HCT116 (cell line): ENCODE data around the gene PPP1R37. TPM values are rescaled to one million over a fixed set of nuclear protein-coding genes. Genes with fewer than 3 reads are reported as not detected.

Experiments
- ATAC-seq: fragments of 200-7000 bp; cut with Tn5 transposase; 2 replicates; pipeline ENCODE4 v1.9.1; 2020; ENCODE audit warnings: mild to moderate bottlenecking, moderate library complexity
- BruUV-seq: library from RNA; stranded (reverse); fragments of 400-500 nt; replicated peaks from 2 replicates; lab custom pipeline; 2021; lab: Mats Ljungman, UMichigan
- CTCF ChIA-PET: fragments of 300-600 bp; sonication (Branson Sonifier 250); formaldehyde crosslinking; loops from one replicate; lab custom pipeline; 2021; ENCODE audit warnings: antibody characterized with exemption; lab: Charles Lee
- POLR2A ChIA-PET: fragments of 300-600, 350-600 bp; sonication (Branson Sonifier 250); formaldehyde crosslinking; loops from one replicate; lab custom pipeline; 2021; ENCODE audit warnings: antibody characterized with exemption; lab: Charles Lee
- RAD21 ChIA-PET, 2 experiments: fragments of 300-600 bp; sonication (Branson Sonifier 250); formaldehyde crosslinking; loops; one replicate each; lab custom pipeline; 2023; ENCODE audit warnings: low total read pairs in 2 of 2; ENCODE audit not compliant: uncharacterized antibody in 2 of 2, unreplicated experiment in 2 of 2, low non-redundant PET in 1 of 2; lab: Charles Lee
- DNase-seq: peaks from one replicate; pipeline ENCODE4 v3.0.0-alpha.2; 2010; ENCODE audit warnings: low read depth, low spot score
- H2AFZ ChIP-seq: fragments of 200-600 bp; shearing (Covaris generic), sonication (generic); 2 replicates; pipeline ENCODE4 v1.6.1; 2017; ENCODE audit warnings: low read depth, mixed run types, mixed read lengths, antibody characterized with exemption, low read length; ENCODE audit not compliant: poor library complexity, severe bottlenecking
- H3K27ac ChIP-seq: 2 replicates; pipeline ENCODE4 v1.5.1; 2012; ENCODE audit warnings: low read depth, low read length
- H3K27me3 ChIP-seq: fragments of 200-600 bp; sonication (generic); 2 replicates; pipeline ENCODE4 v1.6.1; 2016; ENCODE audit warnings: mixed run types, low read length, mixed read lengths; ENCODE audit not compliant: insufficient read depth
- H3K36me3 ChIP-seq, 2 experiments: fragments of 200-500 bp in 1 of 2; fragments of 200-600 bp in 1 of 2; sonication (Bioruptor generic) in 1 of 2; sonication (generic) in 1 of 2; 2 replicates each; pipeline versions ENCODE4 v1.5.1 to v1.6.1; 2014 to 2016; ENCODE audit warnings: low read length in 2 of 2, inconsistent platforms in 1 of 2, mixed read lengths in 1 of 2, mixed run types in 1 of 2; ENCODE audit not compliant: insufficient read depth in 2 of 2, control insufficient read depth in 1 of 2
- H3K4me1 ChIP-seq, 2 experiments: fragments of 200-600 bp in 1 of 2; sonication (generic) in 1 of 2; 2 replicates each; pipeline versions ENCODE4 v1.5.1 to v1.6.1; 2012 to 2017; ENCODE audit warnings: low read length in 2 of 2, inconsistent platforms in 1 of 2, mild to moderate bottlenecking in 1 of 2, mixed read lengths in 1 of 2, mixed run types in 1 of 2, moderate library complexity in 1 of 2; ENCODE audit not compliant: insufficient read depth in 2 of 2, control insufficient read depth in 1 of 2
- H3K4me2 ChIP-seq: fragments of 200-600 bp; sonication (generic); 2 replicates; pipeline ENCODE4 v1.6.1; 2017; ENCODE audit warnings: mixed run types, low read length, mixed read lengths
- H3K4me3 ChIP-seq, 2 experiments: fragments of 200-600 bp in 1 of 2; sonication (generic) in 1 of 2; replicated peaks in 1 of 2; 2 replicates each; pipeline ENCODE4 v1.5.1; 2011 to 2016; ENCODE audit warnings: low read length in 2 of 2, control low read depth in 1 of 2, low read depth in 1 of 2, mild to moderate bottlenecking in 1 of 2, mixed read lengths in 1 of 2, mixed run types in 1 of 2
- H3K79me2 ChIP-seq: fragments of 200-600 bp; sonication (generic); 2 replicates; pipeline ENCODE4 v1.6.1; 2017; ENCODE audit warnings: mild to moderate bottlenecking, mixed run types, low read length, moderate library complexity, mixed read lengths; ENCODE audit not compliant: insufficient read depth
- H3K9ac ChIP-seq: fragments of 200-600 bp; sonication (generic); 2 replicates; pipeline ENCODE4 v1.6.1; 2016; ENCODE audit warnings: low read length, mixed read lengths
- H3K9me2 ChIP-seq: fragments of 200-600 bp; sonication (generic), shearing (Covaris generic); 2 replicates; pipeline ENCODE4 v1.6.1; 2017; ENCODE audit warnings: mixed run types, mild to moderate bottlenecking, moderate library complexity; ENCODE audit not compliant: insufficient read depth
- H3K9me3 ChIP-seq, 2 experiments: fragments of 200-500 bp in 1 of 2; fragments of 200-600 bp in 1 of 2; sonication (Bioruptor generic) in 1 of 2; sonication (generic) in 1 of 2; 2 replicates each; pipeline ENCODE4 v1.6.1; 2014 to 2017; ENCODE audit warnings: low read length in 2 of 2, mixed read lengths in 2 of 2, inconsistent platforms in 1 of 2, low read depth in 1 of 2, mild to moderate bottlenecking in 1 of 2, mixed run types in 1 of 2, moderate library complexity in 1 of 2; ENCODE audit not compliant: control insufficient read depth in 1 of 2, insufficient read depth in 1 of 2
- H4K20me1 ChIP-seq: fragments of 200-600 bp; sonication (generic), shearing (Covaris generic); 2 replicates; pipeline ENCODE4 v1.6.1; 2017; ENCODE audit warnings: mixed run types, mild to moderate bottlenecking, moderate library complexity; ENCODE audit not compliant: insufficient read depth
- ATF3 ChIP-seq: IDR thresholded peaks from 2 replicates; pipeline ENCODE4 v1.6.1; 2012
- CBX3 ChIP-seq: IDR thresholded peaks from 2 replicates; pipeline ENCODE4 v1.6.1; 2012; ENCODE audit warnings: low read depth
- CEBPB ChIP-seq: IDR thresholded peaks from 2 replicates; pipeline ENCODE4 v1.6.1; 2012; ENCODE audit warnings: low read depth
- EZH2 ChIP-seq: fragments of 200-600 bp; sonication (generic); IDR thresholded peaks from 2 replicates; pipeline ENCODE4 v1.6.1; 2017; ENCODE audit warnings: antibody characterized with exemption, mixed run types
- FOSL1 ChIP-seq: IDR thresholded peaks from 2 replicates; pipeline ENCODE4 v1.6.1; 2012; ENCODE audit warnings: low read depth
- JUND ChIP-seq: IDR thresholded peaks from 2 replicates; pipeline ENCODE4 v1.6.1; 2012
- POLR2A ChIP-seq: IDR thresholded peaks from 2 replicates; pipeline ENCODE4 v1.7.0; 2011; ENCODE audit warnings: borderline replicate concordance; ENCODE audit not compliant: insufficient read depth, insufficient read length; ENCODE audit errors: extremely low read depth
- POLR2AphosphoS5 ChIP-seq: IDR thresholded peaks from 2 replicates; pipeline ENCODE4 v1.6.1; 2011; ENCODE audit warnings: mild to moderate bottlenecking, low read depth, low read length, moderate library complexity
- RAD21 ChIP-seq: IDR thresholded peaks from 2 replicates; pipeline ENCODE4 v1.6.1; 2012; ENCODE audit warnings: low read depth, mild to moderate bottlenecking
- SIN3A ChIP-seq: IDR thresholded peaks from 2 replicates; pipeline ENCODE4 v1.6.1; 2012; ENCODE audit warnings: low read depth
- SP1 ChIP-seq: IDR thresholded peaks from 2 replicates; pipeline ENCODE4 v1.6.1; 2012; ENCODE audit warnings: low read depth
- SRF ChIP-seq: IDR thresholded peaks from 2 replicates; pipeline ENCODE4 v1.6.1; 2012; ENCODE audit warnings: low read depth
- ZFX ChIP-seq: fragments of 450-650 bp; IDR thresholded peaks from 2 replicates; pipeline ENCODE4 v1.6.1; 2017
- ZNF274 ChIP-seq: fragments of 200-500 bp; sonication (Bioruptor generic); IDR thresholded peaks from 2 replicates; pipeline ENCODE4 v1.6.1; 2014; ENCODE audit warnings: mild to moderate bottlenecking, low read depth, low read length, inconsistent platforms
- intact Hi-C: fragments of 100-400 bp; cut with micrococcal nuclease; formaldehyde crosslinking; loops from 2 replicates; pipeline ENCODE4 v1.10.0; 2022
- total RNA-seq: library from RNA; stranded (reverse); gene quantifications from one replicate; pipeline ENCODE4 v1.2.1, GENCODE V29; 2021; ENCODE audit not compliant: unreplicated experiment
- TF ChIP-seq, protein P1 (sequence below): IDR thresholded peaks from 2 replicates; pipeline ENCODE4 v1.6.1; 2011; ENCODE audit warnings: mild to moderate bottlenecking, low read length, moderate library complexity; ENCODE audit not compliant: insufficient replicate concordance; ENCODE audit errors: extremely low read depth
- TF ChIP-seq, protein P2 (sequence below): IDR thresholded peaks from 2 replicates; pipeline ENCODE4 v1.6.1; 2012
- TF ChIP-seq, protein P3 (sequence below), 3 experiments: fragments of 200-600 bp in 1 of 3; sonication (generic) in 1 of 3; IDR thresholded peaks in 2 of 3; conservative IDR thresholded peaks in 1 of 3; 2 replicates each; pipeline ENCODE4 v1.5.1; 2012 to 2017; ENCODE audit warnings: low read depth in 2 of 3, low read length in 2 of 3, antibody characterized with exemption in 1 of 3, borderline replicate concordance in 1 of 3, control low read depth in 1 of 3, mild to moderate bottlenecking in 1 of 3, mixed read lengths in 1 of 3, mixed run types in 1 of 3, moderate library complexity in 1 of 3; ENCODE audit not compliant: insufficient read depth in 1 of 3
- TF ChIP-seq, protein P4 (sequence below): IDR thresholded peaks from 2 replicates; pipeline ENCODE4 v1.6.1; 2012; ENCODE audit warnings: low read depth

The PPP1R37 gene
- total RNA-seq, 1 experiment from 2014 or later = 32.7 TPM

GRCh38 chr19:45151320-45151719 is 58.3 kb downstream of the PPP1R37 start (continued):
- TF ChIP-seq, protein P1, sequence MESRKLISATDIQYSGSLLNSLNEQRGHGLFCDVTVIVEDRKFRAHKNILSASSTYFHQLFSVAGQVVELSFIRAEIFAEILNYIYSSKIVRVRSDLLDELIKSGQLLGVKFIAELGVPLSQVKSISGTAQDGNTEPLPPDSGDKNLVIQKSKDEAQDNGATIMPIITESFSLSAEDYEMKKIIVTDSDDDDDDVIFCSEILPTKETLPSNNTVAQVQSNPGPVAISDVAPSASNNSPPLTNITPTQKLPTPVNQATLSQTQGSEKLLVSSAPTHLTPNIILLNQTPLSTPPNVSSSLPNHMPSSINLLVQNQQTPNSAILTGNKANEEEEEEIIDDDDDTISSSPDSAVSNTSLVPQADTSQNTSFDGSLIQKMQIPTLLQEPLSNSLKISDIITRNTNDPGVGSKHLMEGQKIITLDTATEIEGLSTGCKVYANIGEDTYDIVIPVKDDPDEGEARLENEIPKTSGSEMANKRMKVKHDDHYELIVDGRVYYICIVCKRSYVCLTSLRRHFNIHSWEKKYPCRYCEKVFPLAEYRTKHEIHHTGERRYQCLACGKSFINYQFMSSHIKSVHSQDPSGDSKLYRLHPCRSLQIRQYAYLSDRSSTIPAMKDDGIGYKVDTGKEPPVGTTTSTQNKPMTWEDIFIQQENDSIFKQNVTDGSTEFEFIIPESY = no peak

DNA sequence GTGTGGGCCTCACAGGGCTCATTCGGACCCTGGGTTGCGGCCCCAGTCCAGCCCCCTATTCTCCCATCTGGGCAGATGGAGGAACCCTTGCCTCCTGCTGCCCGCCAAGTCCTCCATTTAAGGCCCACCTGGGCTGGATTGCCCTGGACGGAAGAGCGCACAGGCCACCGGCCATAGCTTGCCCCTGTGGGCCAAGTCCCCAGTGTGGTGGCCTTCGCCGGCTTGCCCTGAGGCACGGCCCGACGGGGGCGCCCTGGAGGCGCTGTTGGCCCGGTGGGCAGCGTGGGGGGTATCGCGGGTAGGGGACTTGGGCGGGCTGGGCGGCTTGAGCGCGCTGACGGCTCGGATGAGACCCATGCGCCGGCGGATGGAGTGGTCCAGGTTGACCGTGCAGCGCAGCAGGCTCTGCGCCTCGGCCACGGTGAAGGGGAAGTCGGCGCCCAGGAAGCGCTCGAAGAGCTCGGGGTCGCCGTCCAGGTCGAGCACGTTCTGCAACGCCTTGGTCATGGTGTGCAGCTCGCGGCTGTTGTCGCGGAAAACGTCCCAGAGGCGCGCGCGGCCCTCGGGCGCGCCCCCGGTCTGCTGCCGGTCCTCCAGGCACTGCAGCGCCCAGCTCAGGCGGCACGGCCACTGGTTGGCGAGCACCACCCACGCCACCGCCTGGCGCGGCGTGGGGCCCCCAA is 59.0 kb downstream of the PPP1R37 start:
- ATAC-seq = no peak
- Histone ChIP-seq H3K9ac (no peak overlapping the region), H3K36me3 (no peaks in the 10 kb centered on the region), H3K27me3 (no peaks in the 10 kb centered on the region), H3K4me1 (peaks cover 32 to 61% of the 10 kb centered on the region in 2 experiments), H3K9me3 (no peaks in the 10 kb centered on the region), H3K27ac (no peak overlapping the region), H3K79me2 (no peaks in the 10 kb centered on the region), H3K9me2 (no peaks in the 10 kb centered on the region), H2AFZ (no peak overlapping the region), H3K4me2 (no peak overlapping the region), H3K4me3 (no peak overlapping the region), H4K20me1 (no peaks in the 10 kb centered on the region)
- no peak for TF ChIP-seq ZNF274
- TF ChIP-seq, protein P2, sequence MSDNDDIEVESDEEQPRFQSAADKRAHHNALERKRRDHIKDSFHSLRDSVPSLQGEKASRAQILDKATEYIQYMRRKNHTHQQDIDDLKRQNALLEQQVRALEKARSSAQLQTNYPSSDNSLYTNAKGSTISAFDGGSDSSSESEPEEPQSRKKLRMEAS = no peak
- TF ChIP-seq RAD21 = no peak
- TF ChIP-seq, protein P3, sequence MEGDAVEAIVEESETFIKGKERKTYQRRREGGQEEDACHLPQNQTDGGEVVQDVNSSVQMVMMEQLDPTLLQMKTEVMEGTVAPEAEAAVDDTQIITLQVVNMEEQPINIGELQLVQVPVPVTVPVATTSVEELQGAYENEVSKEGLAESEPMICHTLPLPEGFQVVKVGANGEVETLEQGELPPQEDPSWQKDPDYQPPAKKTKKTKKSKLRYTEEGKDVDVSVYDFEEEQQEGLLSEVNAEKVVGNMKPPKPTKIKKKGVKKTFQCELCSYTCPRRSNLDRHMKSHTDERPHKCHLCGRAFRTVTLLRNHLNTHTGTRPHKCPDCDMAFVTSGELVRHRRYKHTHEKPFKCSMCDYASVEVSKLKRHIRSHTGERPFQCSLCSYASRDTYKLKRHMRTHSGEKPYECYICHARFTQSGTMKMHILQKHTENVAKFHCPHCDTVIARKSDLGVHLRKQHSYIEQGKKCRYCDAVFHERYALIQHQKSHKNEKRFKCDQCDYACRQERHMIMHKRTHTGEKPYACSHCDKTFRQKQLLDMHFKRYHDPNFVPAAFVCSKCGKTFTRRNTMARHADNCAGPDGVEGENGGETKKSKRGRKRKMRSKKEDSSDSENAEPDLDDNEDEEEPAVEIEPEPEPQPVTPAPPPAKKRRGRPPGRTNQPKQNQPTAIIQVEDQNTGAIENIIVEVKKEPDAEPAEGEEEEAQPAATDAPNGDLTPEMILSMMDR (IDR thresholded peaks at IDR 0.05 in 2 of 3, conservative IDR thresholded peaks at IDR 0.05 in 1 of 3; ENCODE audit: borderline replicate concordance in 1 of 3, insufficient read depth in 1 of 3, low read depth in 2 of 3, low read length in 2 of 3) = no peak
- no peak for TF ChIP-seq FOSL1
- TF ChIP-seq, protein P4, sequence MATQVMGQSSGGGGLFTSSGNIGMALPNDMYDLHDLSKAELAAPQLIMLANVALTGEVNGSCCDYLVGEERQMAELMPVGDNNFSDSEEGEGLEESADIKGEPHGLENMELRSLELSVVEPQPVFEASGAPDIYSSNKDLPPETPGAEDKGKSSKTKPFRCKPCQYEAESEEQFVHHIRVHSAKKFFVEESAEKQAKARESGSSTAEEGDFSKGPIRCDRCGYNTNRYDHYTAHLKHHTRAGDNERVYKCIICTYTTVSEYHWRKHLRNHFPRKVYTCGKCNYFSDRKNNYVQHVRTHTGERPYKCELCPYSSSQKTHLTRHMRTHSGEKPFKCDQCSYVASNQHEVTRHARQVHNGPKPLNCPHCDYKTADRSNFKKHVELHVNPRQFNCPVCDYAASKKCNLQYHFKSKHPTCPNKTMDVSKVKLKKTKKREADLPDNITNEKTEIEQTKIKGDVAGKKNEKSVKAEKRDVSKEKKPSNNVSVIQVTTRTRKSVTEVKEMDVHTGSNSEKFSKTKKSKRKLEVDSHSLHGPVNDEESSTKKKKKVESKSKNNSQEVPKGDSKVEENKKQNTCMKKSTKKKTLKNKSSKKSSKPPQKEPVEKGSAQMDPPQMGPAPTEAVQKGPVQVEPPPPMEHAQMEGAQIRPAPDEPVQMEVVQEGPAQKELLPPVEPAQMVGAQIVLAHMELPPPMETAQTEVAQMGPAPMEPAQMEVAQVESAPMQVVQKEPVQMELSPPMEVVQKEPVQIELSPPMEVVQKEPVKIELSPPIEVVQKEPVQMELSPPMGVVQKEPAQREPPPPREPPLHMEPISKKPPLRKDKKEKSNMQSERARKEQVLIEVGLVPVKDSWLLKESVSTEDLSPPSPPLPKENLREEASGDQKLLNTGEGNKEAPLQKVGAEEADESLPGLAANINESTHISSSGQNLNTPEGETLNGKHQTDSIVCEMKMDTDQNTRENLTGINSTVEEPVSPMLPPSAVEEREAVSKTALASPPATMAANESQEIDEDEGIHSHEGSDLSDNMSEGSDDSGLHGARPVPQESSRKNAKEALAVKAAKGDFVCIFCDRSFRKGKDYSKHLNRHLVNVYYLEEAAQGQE = no peak
- no peak for TF ChIP-seq SRF
- TF ChIP-seq JUND = no peak
- no peak for TF ChIP-seq CBX3
- TF ChIP-seq EZH2 = no peak
- TF ChIP-seq CEBPB = no peak
- no peak for TF ChIP-seq POLR2AphosphoS5
- no peak for TF ChIP-seq POLR2A
- TF ChIP-seq SIN3A = no peak
- TF ChIP-seq ATF3 = no peak
- TF ChIP-seq SP1 = no peak
- TF ChIP-seq ZFX = no peak
- no TSS peak for BruUV-seq
- RAD21 ChIA-PET = interaction anchor here in 1 of 2 experiments (0.5 kb wide), 1 partner anchor 180 kb away, joined by 3 read pairs; no protein-coding TSS in a partner anchor
- no peak for DNase-seq
- CTCF ChIA-PET = no interaction called here
- POLR2A ChIA-PET = no interaction called here
- intact Hi-C loops = no loop called here
